Stimulated activated naive CD8-positive, alpha-beta T cell treated with anti-CD3 and anti-CD28 coated beads, Interleukin-15, Interleukin-2, amounts not matched to agents 100 ng/mL and 50 ng/mL, for 24 hours (primary cell): ENCODE measurements around the gene COL4A1.

ENCODE experiments used
- H3K27ac Mint-ChIP-seq: one replicate; pipeline ENCODE4 v1.8.0; 2021; ENCODE audit warnings: mild to moderate bottlenecking, mixed read lengths
- H3K27me3 Mint-ChIP-seq: one replicate; pipeline ENCODE4 v1.8.0; 2021; ENCODE audit warnings: mixed read lengths
- H3K36me3 Mint-ChIP-seq: one replicate; pipeline ENCODE4 v1.8.0; 2021; ENCODE audit warnings: low read depth, mixed read lengths
- H3K4me1 Mint-ChIP-seq: one replicate; pipeline ENCODE4 v1.8.0; 2021; ENCODE audit warnings: low read depth, mixed read lengths
- H3K4me3 Mint-ChIP-seq: one replicate; pipeline ENCODE4 v1.8.0; 2021; ENCODE audit warnings: mild to moderate bottlenecking, mixed read lengths
- H3K9me3 Mint-ChIP-seq: one replicate; pipeline ENCODE4 v1.8.0; 2021; ENCODE audit warnings: mixed read lengths

The COL4A1 gene

DNA sequence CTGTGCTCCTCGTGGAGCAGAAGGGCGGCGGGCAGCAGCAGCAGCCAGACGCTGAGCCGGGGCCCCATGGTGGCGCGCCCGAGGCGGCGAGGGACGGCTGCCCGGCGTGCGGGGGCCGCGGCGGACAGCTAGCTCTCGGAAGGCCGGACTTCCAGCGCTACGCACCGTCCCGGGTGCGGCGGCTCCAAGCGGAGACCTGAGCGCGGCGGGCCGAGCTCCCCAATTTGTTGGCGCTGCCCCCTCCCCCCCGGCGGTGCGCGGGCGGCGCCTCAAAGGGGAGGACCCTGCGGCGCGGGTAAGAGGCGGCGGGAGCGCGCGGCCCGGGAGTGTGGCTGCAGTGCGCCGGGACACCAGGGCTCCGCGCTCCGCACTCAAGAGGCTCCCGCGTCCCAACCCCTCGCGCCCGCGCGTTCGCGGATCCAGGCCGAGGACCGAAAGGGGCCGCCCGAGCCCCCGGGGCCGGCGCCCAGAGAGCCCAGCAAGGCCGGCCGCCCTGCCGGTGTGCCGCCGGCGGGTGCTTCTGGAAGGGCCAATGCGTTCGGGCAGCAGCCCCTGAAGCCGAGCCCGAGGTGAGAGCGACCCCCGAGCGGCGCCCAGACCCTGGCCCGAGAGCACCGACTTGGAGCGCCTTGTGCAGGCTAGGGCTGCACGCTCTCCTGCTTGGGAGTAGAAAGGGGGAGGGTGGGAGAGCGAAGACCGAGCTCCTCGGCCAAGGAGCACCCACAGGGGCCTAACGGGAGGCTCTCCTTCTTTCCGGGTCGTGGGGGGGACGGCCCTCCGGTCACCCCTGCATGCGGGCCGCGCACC is at the start of gene COL4A1, which contains the start of gene COL4A2:
COL4A1 (minus strand) TSS at position 198 of the 807 bp plus-strand sequence; CDS start at position 68, 130 bp downstream.
COL4A2 (plus strand) TSS at position 325 of the 807 bp plus-strand sequence. CDS start 620 bp downstream, outside the sequence.
- no peaks in the 10 kb centered on the region for H3K9me3 Mint-ChIP-seq
- no peak within 1 kb of the TSS for H3K4me3 Mint-ChIP-seq
- H3K27ac Mint-ChIP-seq: no peak within 1 kb of the TSS
- peaks cover 75% of the 10 kb centered on the region for H3K27me3 Mint-ChIP-seq
- peaks cover 6% of the 10 kb centered on the region for H3K4me1 Mint-ChIP-seq
- no peaks in the 10 kb centered on the region for H3K36me3 Mint-ChIP-seq

DNA sequence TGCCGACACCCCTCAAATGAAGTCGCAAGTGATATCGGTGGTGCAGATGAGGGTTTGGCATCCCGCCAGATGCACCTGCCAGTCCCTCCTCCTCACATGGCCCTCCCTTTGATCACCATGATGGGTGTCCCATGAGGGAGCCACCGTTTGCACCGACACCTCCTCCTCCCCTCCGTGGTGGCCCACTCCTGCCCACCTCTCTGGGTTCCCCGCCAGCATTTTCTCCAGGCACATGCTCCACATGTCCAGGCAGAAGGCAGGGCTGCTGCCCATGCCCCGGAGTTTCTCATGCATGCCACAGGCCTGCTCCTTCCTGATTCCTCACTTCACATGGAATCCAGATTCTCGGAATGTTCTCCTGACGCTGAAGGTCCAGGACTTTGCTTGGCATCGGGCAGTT is 49.4 kb upstream of the COL4A1 start:
- Mint-ChIP-seq H3K4me3 (no peak overlapping the region), H3K9me3 (no peaks in the 10 kb centered on the region)

DNA sequence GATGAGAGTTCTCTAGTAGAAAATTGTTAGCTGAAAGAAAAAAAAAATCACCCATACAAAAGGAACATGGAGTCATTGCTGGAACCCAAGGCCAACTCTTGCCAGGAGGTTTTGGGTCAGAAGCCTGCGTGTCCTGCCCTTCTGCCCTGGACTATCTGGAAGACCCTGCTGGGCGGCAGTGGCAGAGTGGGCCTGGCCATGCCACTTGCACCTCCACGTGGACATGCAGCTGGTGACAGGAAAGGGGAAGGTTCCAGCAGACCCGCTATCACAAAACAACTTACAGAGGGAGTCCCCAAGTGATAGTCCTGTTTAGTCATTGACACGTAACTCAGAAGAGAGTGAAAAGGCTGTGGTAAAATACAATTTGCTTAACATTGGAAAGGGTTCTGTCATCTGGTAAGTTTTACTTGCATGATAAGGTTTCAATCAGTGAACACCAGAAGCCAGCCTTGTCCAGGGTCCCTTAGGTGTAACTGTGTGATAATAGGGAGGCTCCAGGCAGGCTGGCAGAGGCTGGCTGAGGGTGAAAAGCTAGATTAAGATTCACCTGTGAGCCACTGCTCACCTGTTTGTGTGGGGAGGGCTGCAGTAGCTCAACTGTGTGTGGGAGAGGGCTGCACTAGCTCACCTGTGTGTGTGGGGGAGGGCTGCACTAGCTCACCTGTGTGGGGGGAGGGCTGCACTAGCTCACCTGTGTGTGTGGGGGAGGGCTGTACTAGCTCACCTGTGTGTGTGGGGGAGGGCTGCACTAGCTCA is 47.9 kb upstream of the COL4A1 start:
- Mint-ChIP-seq H3K4me3 (no peak overlapping the region), H3K9me3 (no peaks in the 10 kb centered on the region)

More for the DNA sequence above, 49.4 kb upstream of the COL4A1 start:
- peaks cover 9% of the 10 kb centered on the region for H3K27me3 Mint-ChIP-seq
- no peaks in the 10 kb centered on the region for H3K36me3 Mint-ChIP-seq
- H3K27ac Mint-ChIP-seq: no peak overlapping the region
- H3K4me1 Mint-ChIP-seq: no peaks in the 10 kb centered on the region

DNA sequence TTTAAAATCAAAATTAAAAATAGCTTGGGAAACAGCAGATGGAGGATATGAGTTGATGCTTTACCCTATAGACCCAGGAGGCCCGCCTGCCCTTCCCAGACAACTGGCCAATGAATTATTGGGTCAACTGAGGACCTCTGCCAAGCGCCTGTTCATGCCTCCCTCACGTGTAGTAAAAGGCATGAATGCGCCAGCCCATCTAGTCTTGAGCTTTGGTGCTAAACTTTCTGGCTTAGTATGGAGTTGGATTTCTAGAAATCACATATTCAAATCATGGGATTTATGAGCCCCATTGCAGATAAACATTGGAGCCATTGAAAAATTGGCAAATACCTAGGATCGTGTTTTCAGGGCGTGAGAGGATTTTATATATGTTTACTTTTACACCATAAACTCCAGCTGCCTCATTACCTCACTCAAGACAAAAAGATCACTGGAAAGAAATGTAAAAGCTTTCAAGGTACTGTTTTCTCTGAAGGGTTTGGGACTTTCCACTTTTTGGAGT is 47.2 kb upstream of the COL4A1 start:
- Mint-ChIP-seq H3K4me3 (no peak overlapping the region), H3K9me3 (no peaks in the 10 kb centered on the region), H3K36me3 (no peaks in the 10 kb centered on the region), H3K27me3 (peaks cover 11% of the 10 kb centered on the region), H3K4me1 (no peaks in the 10 kb centered on the region), H3K27ac (no peak overlapping the region)

More for the DNA sequence above, 47.9 kb upstream of the COL4A1 start:
- H3K4me1 Mint-ChIP-seq: no peaks in the 10 kb centered on the region
- peaks cover 11% of the 10 kb centered on the region for H3K27me3 Mint-ChIP-seq
- no peaks in the 10 kb centered on the region for H3K36me3 Mint-ChIP-seq
- no peak overlapping the region for H3K27ac Mint-ChIP-seq

GRCh38 chr13:110353339-110353977 is 46.5 kb upstream of the COL4A1 start:
- Mint-ChIP-seq H3K27me3 (peaks cover 11% of the 10 kb centered on the region), H3K9me3 (no peaks in the 10 kb centered on the region), H3K36me3 (no peaks in the 10 kb centered on the region), H3K27ac (no peak overlapping the region), H3K4me3 (no peak overlapping the region), H3K4me1 (no peaks in the 10 kb centered on the region)

DNA sequence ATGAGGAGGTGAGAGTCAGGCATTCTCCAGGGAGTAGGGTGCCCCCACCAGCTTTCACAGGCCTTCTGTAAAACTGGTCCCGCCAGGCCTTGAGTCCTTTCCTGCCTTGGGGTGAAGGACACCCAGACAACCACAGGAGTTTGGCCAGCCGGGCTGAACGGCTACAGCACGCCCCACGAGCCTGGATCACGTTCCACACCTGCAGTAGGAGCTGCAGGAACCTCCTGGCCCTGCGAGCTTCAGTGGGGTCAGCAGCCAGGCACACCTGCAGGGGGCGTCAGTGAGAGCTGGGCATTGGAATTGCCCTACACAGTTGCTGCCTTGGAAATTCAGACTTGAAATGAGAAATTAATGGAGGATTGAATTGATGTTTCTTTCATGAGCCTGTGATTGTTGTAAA is 45.8 kb upstream of the COL4A1 start:
- Mint-ChIP-seq H3K4me1 (no peaks in the 10 kb centered on the region), H3K4me3 (no peak overlapping the region), H3K36me3 (no peaks in the 10 kb centered on the region), H3K9me3 (no peaks in the 10 kb centered on the region), H3K27ac (no peak overlapping the region), H3K27me3 (peaks cover 11% of the 10 kb centered on the region)

DNA sequence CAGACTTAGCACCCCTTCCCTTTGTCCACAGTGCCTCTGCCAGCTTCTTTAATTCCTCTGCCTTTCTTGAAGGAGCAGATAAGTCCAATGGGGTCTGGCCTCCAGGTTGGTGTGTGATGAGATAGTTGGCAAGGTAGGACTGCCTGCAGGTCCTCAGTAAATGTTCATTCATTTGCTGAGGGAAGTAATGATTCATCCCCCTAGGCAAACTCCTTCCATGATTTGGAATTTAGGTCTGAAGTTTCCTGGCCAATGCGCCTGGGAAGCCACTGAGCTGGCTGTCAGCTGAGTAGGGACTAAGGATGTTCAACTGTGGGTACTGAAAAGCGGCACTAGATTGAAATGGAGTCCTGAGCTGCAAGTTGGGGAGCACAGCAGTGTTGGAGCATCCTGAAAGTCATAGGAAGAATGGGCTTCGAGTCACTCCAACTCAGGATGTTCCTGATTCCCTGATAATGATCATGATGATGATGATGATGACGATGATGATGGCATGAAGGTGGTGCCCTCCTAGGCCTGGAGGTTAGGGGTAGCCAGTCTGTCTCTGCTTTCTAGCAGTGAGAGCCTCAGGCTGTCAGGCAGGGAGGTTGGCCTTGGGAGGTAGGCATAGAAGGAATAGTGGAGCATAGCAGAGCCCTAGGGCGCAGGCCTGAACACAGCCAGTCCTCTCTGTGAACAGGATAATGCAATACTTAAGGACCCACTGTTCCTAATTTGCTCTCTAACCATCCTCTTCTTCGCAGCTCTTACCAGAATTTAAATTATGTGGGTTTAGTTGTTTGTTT is 44.9 kb upstream of the COL4A1 start:
- no peak overlapping the region for H3K27ac Mint-ChIP-seq
- H3K36me3 Mint-ChIP-seq: no peaks in the 10 kb centered on the region

GRCh38 chr13:110350509-110350908 is 43.6 kb upstream of the COL4A1 start:
- H3K27ac Mint-ChIP-seq: no peak overlapping the region
- no peak overlapping the region for H3K4me3 Mint-ChIP-seq
- H3K9me3 Mint-ChIP-seq: no peaks in the 10 kb centered on the region
- H3K36me3 Mint-ChIP-seq: no peaks in the 10 kb centered on the region
- no peaks in the 10 kb centered on the region for H3K4me1 Mint-ChIP-seq
- H3K27me3 Mint-ChIP-seq: peaks cover 11% of the 10 kb centered on the region

More for the DNA sequence above, 44.9 kb upstream of the COL4A1 start:
- Mint-ChIP-seq H3K4me1 (no peaks in the 10 kb centered on the region), H3K27me3 (peaks cover 11% of the 10 kb centered on the region), H3K4me3 (no peak overlapping the region), H3K9me3 (no peaks in the 10 kb centered on the region)

DNA sequence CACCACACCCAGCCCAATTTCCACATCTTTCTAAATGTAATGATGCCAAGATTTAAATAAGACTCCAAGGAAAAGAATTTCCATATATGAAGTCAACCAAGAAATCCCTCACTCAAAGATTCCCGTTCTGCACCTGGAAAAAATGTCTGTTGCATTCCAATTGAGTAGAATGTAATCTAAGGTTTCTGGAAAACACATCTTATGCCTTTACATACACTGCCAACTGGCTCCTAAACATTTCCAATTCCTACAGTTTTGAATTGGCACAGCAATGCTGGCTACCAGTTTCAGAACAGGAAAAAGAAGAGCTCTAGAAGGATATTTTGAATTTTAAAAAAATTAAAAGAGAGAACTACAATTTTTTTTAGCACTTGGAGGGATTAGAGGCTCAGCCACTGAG is 43.1 kb upstream of the COL4A1 start:
- Mint-ChIP-seq H3K36me3 (no peaks in the 10 kb centered on the region), H3K4me1 (no peaks in the 10 kb centered on the region), H3K4me3 (no peak overlapping the region), H3K27me3 (peaks cover 11% of the 10 kb centered on the region), H3K27ac (no peak overlapping the region), H3K9me3 (no peaks in the 10 kb centered on the region)

- no peaks in the 10 kb centered on the region for H3K36me3 Mint-ChIP-seq
Observed at GRCh38 chr13:110349239-110349638, 42.3 kb upstream of the COL4A1 start.

GRCh38 chr13:110348309-110349105 is 41.5 kb upstream of the COL4A1 start:
- Mint-ChIP-seq H3K4me3 (no peak overlapping the region), H3K27ac (no peak overlapping the region), H3K4me1 (no peaks in the 10 kb centered on the region), H3K9me3 (no peaks in the 10 kb centered on the region), H3K27me3 (peaks cover 7% of the 10 kb centered on the region), H3K36me3 (no peaks in the 10 kb centered on the region)

More at GRCh38 chr13:110349239-110349638, 42.3 kb upstream of the COL4A1 start:
- Mint-ChIP-seq H3K27me3 (peaks cover 7% of the 10 kb centered on the region), H3K27ac (no peak overlapping the region), H3K4me3 (no peak overlapping the region), H3K9me3 (no peaks in the 10 kb centered on the region), H3K4me1 (no peaks in the 10 kb centered on the region)

- no peak overlapping the region for H3K4me3 Mint-ChIP-seq
- no peak overlapping the region for H3K27ac Mint-ChIP-seq
- H3K9me3 Mint-ChIP-seq: no peaks in the 10 kb centered on the region
- H3K27me3 Mint-ChIP-seq: peaks cover 3% of the 10 kb centered on the region
- no peaks in the 10 kb centered on the region for H3K36me3 Mint-ChIP-seq
- no peaks in the 10 kb centered on the region for H3K4me1 Mint-ChIP-seq
Observed at GRCh38 chr13:110347535-110348308, 40.8 kb upstream of the COL4A1 start.

DNA sequence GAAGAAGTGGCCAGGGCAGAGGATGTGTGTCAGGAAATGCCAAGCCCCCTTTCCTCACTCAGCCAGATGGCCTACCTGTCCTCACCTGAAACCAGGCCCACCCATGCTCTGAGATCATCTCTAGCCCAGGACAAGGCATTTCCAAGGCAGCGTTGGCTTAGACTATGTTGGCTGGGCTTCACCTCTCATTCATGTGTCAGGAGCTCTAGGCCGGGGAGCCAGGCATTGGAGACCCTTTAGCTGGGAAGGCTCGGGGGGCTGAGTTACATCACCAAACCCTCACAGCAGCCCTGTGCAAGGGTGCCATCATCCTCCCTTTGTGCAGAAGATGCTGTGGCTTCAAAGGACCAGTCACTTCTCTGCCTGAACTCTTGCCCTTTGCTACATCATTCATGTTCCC is 40.1 kb upstream of the COL4A1 start:
- H3K9me3 Mint-ChIP-seq: no peaks in the 10 kb centered on the region
- no peak overlapping the region for H3K4me3 Mint-ChIP-seq
- H3K27me3 Mint-ChIP-seq: peaks cover 3% of the 10 kb centered on the region
- no peaks in the 10 kb centered on the region for H3K4me1 Mint-ChIP-seq
- H3K27ac Mint-ChIP-seq: no peak overlapping the region
- no peaks in the 10 kb centered on the region for H3K36me3 Mint-ChIP-seq
